ENCODE measurements around the gene PDXDC1. TPM values are rescaled to one million over a fixed set of nuclear protein-coding genes. Genes with fewer than 3 reads are reported as not detected.
"Not testable (repeated sequence)": the region's sequence is repeated elsewhere in the genome, so short reads cannot be mapped to it uniquely, and the experiment has no call there.

The PDXDC1 gene
- total RNA-seq, 1 experiment from 2014 or later, result 75.5 TPM

GRCh38 chr16:15133554-15133953, 158.7 kb downstream of the PDXDC1 start:
- not testable (repeated sequence) for DNase-seq (ENCODE audit: low spot score)

DNA sequence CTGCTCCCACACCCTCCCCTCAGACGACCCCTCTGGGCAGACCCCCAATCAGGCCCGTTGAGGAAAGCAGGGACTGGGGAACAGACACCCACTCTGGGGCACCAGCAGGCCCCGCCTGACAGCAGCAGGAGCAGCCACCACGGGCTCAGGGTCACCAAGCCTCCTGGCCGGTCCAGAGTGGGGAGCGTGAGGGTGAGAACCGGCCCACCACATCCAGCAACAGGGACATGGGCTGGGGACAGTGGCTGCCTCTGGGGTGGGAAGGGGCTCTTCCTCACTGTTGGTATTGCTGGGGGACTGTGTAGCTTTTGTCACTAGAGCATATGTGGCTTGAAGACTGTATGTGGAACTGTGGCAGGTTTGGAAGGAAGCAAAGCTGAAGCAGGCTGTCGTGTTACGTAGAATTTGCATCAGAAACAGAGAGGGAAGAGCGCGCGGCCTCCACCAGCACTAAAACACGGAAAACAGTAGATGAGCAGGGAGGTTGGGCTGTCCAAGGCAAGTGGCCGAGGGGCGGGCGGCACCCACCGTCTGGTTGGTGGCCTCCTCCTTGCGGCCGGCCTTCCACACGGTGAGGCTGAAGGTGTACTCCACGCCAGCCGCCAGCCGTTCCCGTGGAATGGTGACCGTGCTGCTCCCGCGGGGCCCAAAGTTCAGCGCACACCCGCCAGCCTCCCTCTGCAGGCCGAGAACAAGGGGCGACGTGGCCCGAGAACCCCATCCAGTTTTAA, 160.1 kb downstream of the PDXDC1 start:
- DNase-seq (ENCODE audit: low spot score), result not testable (repeated sequence)

GRCh38 chr16:15135483-15136360, 160.9 kb downstream of the PDXDC1 start:
- not testable (repeated sequence) for DNase-seq (ENCODE audit: low spot score)

- not testable (repeated sequence) for DNase-seq (ENCODE audit: low spot score)
Observed at GRCh38 chr16:15137514-15137913, 162.7 kb downstream of the PDXDC1 start.

DNA sequence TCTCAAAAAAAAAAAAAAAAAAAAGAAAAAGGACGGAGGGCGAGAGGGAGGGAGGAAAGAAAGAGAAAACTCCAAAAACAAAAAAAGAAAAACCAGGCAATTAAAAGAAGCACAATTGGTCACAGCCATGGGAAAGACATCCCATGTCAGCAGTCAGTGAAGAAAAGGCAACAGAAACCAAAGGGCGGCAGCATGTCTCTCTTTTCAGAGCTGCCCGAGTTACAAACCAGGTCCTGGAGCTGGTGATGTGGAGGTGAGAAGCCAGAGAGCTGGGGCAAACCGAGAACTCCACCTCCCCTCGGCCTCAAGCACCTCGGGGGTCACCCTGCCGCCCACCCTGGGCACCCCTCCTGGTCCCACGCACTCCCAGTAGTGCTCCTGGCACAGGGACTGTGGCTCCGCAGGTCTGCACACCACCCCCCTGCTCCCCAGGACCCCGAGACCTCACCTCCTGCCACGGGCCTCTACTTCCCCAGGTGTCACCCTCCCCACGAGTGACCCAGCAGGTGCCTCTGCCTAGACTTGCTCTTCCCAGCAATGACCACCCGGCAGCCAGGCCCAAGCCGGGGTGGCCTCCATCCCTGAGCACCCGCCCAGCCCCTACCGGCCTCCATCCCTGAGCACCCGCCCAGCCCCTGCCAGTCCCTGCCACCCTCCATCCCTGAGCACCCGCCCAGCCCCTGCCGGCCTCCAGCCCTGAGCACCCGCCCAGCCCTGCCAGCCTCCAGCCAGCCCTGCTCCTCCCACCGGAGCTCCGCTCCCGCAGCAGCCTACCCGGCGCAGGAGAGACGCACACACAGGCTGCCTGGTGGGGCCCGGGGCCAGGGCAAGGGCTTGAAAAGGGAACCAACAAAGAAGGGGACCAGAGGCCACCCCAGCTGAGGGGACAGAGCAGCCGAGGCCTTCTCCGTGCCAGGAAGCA, 165.9 kb downstream of the PDXDC1 start:
- DNase-seq (ENCODE audit: low spot score), result peak; percentile 8

DNA sequence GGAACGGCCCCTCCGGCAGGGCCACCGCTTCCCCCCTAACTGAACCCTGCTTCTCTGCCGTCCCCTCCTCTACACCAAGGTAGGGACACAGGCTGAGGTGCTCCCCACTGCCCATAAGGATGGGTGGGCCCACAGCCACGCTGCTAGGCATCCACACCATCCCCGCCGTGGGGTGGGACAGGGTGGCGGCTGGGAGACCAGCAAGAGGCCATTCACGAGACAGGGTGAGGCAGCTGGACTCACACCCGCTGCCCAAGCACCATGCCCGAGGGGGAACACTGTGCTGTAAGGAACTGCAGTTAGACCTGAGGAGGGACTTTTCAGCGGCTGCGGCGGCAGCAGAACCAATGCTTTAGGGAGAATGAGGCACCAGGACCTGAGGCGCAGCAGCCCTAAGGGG, 166.8 kb downstream of the PDXDC1 start:
- no peak for DNase-seq (ENCODE audit: low spot score)

GRCh38 chr16:15142107-15142890, 167.5 kb downstream of the PDXDC1 start:
- not testable (repeated sequence) for DNase-seq (ENCODE audit: low spot score)

- not testable (repeated sequence) for DNase-seq (ENCODE audit: low spot score)
Observed at GRCh38 chr16:15142891-15143600, 168.2 kb downstream of the PDXDC1 start.

GRCh38 chr16:15143601-15144091, 168.8 kb downstream of the PDXDC1 start:
- DNase-seq (ENCODE audit: low spot score), result not testable (repeated sequence)

- not testable (repeated sequence) for DNase-seq (ENCODE audit: low spot score)
Observed at GRCh38 chr16:15144092-15144631, 169.3 kb downstream of the PDXDC1 start.

DNA sequence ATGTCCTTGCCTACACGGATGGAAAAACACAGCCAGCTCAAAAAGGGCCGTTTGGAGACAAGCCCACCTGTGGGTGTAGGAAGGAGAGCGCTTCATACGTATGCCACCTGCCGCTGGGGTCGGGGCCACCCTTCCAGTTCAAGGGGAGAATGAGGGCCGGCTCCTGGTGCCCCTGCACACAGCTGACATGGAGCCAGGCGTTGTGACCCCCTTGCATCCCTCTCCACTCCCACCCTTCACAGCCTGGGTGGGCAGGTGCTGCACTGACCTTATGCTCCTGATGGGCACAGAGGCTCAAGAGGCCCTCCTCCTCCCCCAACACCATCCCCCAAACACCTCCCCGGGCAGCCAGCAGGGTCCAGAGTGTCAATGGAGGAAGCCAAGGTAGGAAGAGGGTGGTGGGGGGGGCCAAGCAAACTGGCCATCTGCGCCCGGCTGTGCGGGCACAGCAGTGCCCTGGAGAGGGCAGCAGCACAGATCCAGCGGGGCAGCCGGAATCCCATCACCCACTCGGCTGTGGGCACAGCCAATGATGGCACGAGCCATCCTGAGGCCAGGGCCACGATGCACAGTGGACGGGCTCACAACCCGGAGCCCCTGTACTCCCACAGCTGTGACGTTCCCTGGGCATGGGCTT, 170.1 kb downstream of the PDXDC1 start:
- not testable (repeated sequence) for DNase-seq (ENCODE audit: low spot score)

GRCh38 chr16:15145418-15146263, 170.8 kb downstream of the PDXDC1 start:
- DNase-seq (ENCODE audit: low spot score), result not testable (repeated sequence)

- not testable (repeated sequence) for DNase-seq (ENCODE audit: low spot score)
Observed at GRCh38 chr16:15146264-15146662, 171.4 kb downstream of the PDXDC1 start.

- DNase-seq (ENCODE audit: low spot score), result not testable (repeated sequence)
Observed at GRCh38 chr16:15148831-15149230, 174.0 kb downstream of the PDXDC1 start.

DNA sequence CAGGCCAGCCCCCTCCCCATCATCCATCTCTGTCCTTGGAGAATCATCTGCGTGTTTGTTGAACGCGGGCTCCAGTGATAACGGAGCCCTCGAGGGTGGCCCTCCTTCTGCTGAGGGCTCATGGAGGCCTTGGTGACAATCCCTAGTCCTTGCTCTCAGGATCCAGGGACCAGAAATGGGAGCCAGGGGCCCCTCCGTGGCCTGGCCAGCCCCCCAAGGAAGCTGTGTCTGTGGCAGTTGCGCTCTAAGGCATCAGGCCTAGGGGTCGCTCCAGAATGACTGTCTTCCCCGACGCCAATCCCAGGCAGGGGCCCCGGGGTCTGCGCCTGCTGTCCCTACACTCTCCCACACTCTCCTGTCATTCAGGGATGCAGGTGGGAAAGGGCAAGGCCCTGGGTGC, 174.4 kb downstream of the PDXDC1 start:
- not testable (repeated sequence) for DNase-seq (ENCODE audit: low spot score)

- not testable (repeated sequence) for DNase-seq (ENCODE audit: low spot score)
Observed at GRCh38 chr16:15154005-15154404, 179.2 kb downstream of the PDXDC1 start.

- DNase-seq (ENCODE audit: low spot score), result peak; percentile 84
Observed at GRCh38 chr16:15154650-15155562, 180.1 kb downstream of the PDXDC1 start.
